Adipose tissue (tissue), 3 donors: Measurements from ENCODE around the gene CYP2S1. TPM values are rescaled to one million over a fixed set of nuclear protein-coding genes. Genes with fewer than 3 reads are reported as not detected.
"Not testable (repeated sequence)": the region's sequence is repeated elsewhere in the genome, so short reads cannot be mapped to it uniquely, and the experiment has no call there.

ENCODE experiments used
- H3K27ac ChIP-seq: one replicate; pipeline ENCODE4 v1.5.1; 2013; ENCODE audit warnings: low read depth, low read length
- WGBS, 3 donors: extraction: QIAGEN DNeasy Blood & Tissue Kit; methylation state at CpG; one replicate each; pipeline ENCODE4 v1.1.7; 2013; 5-methylcytosine and 5-hydroxymethylcytosine counted together
- polyA plus RNA-seq, 3 donors: library from polyadenylated mRNA; stranded (reverse); fragments of 200-250 nt; gene quantifications; one replicate each; pipeline ENCODE4 v1.2.3, GENCODE V29; 2013
- donor health status: healthy with polysubstance abuse.
- donor health status: Bipolar disorder and iron deficiency.
- donor health status: healthy.

The CYP2S1 gene
- 1 to 10 TPM in 1 of 3 donors, under 1 TPM in 2; 0.30 to 5.1 (median 0.67) TPM for polyA plus RNA-seq

- WGBS, 3 donors, result 3 to 6% (median 5%) methylated on average over 47 to 58 of the region's 58 CpGs
These were observed at the start of gene CYP2S1 for GRCh38 chr19:41192574-41193429. Gene CYP2S1, plus strand, starts transcription at chr19:41193219. Its CDS starts 46 bp downstream, at chr19:41193265.

GRCh38 chr19:41144403-41144802 is 48.6 kb upstream of the CYP2S1 start:
- WGBS, 3 donors, result 22 to 34% (median 23%) methylated on average over 7 of the region's 7 CpGs
- H3K27ac ChIP-seq, result no peak overlapping the region

More at GRCh38 chr19:41192574-41193429, at the start of gene CYP2S1:
- no peak within 1 kb of the TSS for H3K27ac ChIP-seq

GRCh38 chr19:41149831-41150230 is 43.2 kb upstream of the CYP2S1 start:
- no peak overlapping the region for H3K27ac ChIP-seq
- 89 to 94% (median 90%) methylated on average over 2 of the region's 2 CpGs for WGBS, 3 donors

- 81 to 88% (median 82%) methylated on average over 7 of the region's 7 CpGs for WGBS, 3 donors
- H3K27ac ChIP-seq, result not testable (repeated sequence)
These were observed 42.0 kb upstream of the CYP2S1 start for GRCh38 chr19:41150986-41151385.

GRCh38 chr19:41154060-41154459 is 39.0 kb upstream of the CYP2S1 start:
- 92 to 96% (median 94%) methylated on average over 6 to 7 of the region's 7 CpGs for WGBS, 3 donors
- H3K27ac ChIP-seq, result no peak overlapping the region

GRCh38 chr19:41156207-41156606 is 36.8 kb upstream of the CYP2S1 start:
- 77 to 87% (median 84%) methylated on average over 2 of the region's 2 CpGs for WGBS, 3 donors
- no peak overlapping the region for H3K27ac ChIP-seq

- WGBS, 3 donors, result 64 to 77% (median 75%) methylated on average over 2 of the region's 2 CpGs
- no peak overlapping the region for H3K27ac ChIP-seq
These were observed 33.1 kb upstream of the CYP2S1 start for GRCh38 chr19:41159881-41160280.

GRCh38 chr19:41161903-41162302 is 31.1 kb upstream of the CYP2S1 start:
- 89 to 96% (median 93%) methylated on average over 5 of the region's 5 CpGs for WGBS, 3 donors
- no peak overlapping the region for H3K27ac ChIP-seq

- H3K27ac ChIP-seq, result no peak overlapping the region
- WGBS, 3 donors, result 72 to 88% (median 84%) methylated on average over 14 of the region's 14 CpGs
These were observed 25.8 kb upstream of the CYP2S1 start for GRCh38 chr19:41166944-41167804.

- no peak overlapping the region for H3K27ac ChIP-seq
- WGBS, 3 donors, result 62 to 69% (median 68%) methylated on average over 6 of the region's 6 CpGs
These were observed 20.5 kb upstream of the CYP2S1 start for GRCh38 chr19:41172297-41173164.

GRCh38 chr19:41174297-41174928 is 18.6 kb upstream of the CYP2S1 start:
- 77 to 79% (median 77%) methylated on average over 14 to 15 of the region's 15 CpGs for WGBS, 3 donors
- H3K27ac ChIP-seq, result no peak overlapping the region

GRCh38 chr19:41175801-41176777 is 16.9 kb upstream of the CYP2S1 start:
- H3K27ac ChIP-seq, result no peak overlapping the region
- WGBS, 3 donors, result 25 to 30% (median 28%) methylated on average over 14 of the region's 14 CpGs

- not testable (repeated sequence) for H3K27ac ChIP-seq
- 90 to 97% (median 94%) methylated on average over 6 to 21 of the region's 34 CpGs for WGBS, 3 donors
These were observed 12.8 kb upstream of the CYP2S1 start for GRCh38 chr19:41180173-41180572.

GRCh38 chr19:41186971-41187883 is 5.8 kb upstream of the CYP2S1 start:
- WGBS, 3 donors, result 60 to 83% (median 78%) methylated on average over 8 of the region's 8 CpGs
- H3K27ac ChIP-seq, result no peak overlapping the region

GRCh38 chr19:41187884-41188279 is 5.1 kb upstream of the CYP2S1 start:
- WGBS, 3 donors, result 74 to 79% (median 75%) methylated on average over 3 of the region's 3 CpGs
- H3K27ac ChIP-seq, result no peak overlapping the region
